ENCODE results near the gene TNS2.
"Not testable (repeated sequence)": the region's sequence is repeated elsewhere in the genome, so short reads cannot be mapped to it uniquely, and the experiment has no call there.

The TNS2 gene

GRCh38 chr12:53107122-53107521 lies 57.3 kb downstream of the TNS2 start:
- FAIRE-seq, result no peak
- no peak for TF ChIP-seq PAX5 (IDR thresholded peaks at IDR 0.05; ENCODE audit: insufficient read depth, low read length, severe bottlenecking)
- TF ChIP-seq POLR2AphosphoS5 (IDR thresholded peaks at IDR 0.05; ENCODE audit: low read depth, low read length), result no peak
- TF ChIP-seq TAF1 (IDR thresholded peaks at IDR 0.05; ENCODE audit: low read depth, low read length), result no peak
- no peak for TF ChIP-seq SPI1 (IDR thresholded peaks at IDR 0.05; ENCODE audit: low read depth, low read length)
- no peak for TF ChIP-seq POLR2A (IDR thresholded peaks at IDR 0.05; ENCODE audit: low read depth, low read length)
- no peak for TF ChIP-seq POU2F2 (IDR thresholded peaks at IDR 0.05; ENCODE audit: low read depth, low read length)
- no peak for DNase-seq (ENCODE audit: insufficient read length, low spot score)

- not testable (repeated sequence) for FAIRE-seq; DNase-seq (ENCODE audit: insufficient read length, low spot score)
Measured at GRCh38 chr12:53112431-53112830, 62.6 kb downstream of the TNS2 start.

- no peak for DNase-seq (ENCODE audit: insufficient read length, low spot score)
- TF ChIP-seq SPI1 (IDR thresholded peaks at IDR 0.05; ENCODE audit: low read depth, low read length), result no peak
- no peak for TF ChIP-seq POLR2AphosphoS5 (IDR thresholded peaks at IDR 0.05; ENCODE audit: low read depth, low read length)
- TF ChIP-seq PAX5 (IDR thresholded peaks at IDR 0.05; ENCODE audit: insufficient read depth, low read length, severe bottlenecking), result no peak
- TF ChIP-seq POLR2A (IDR thresholded peaks at IDR 0.05; ENCODE audit: low read depth, low read length), result no peak
- TF ChIP-seq TAF1 (IDR thresholded peaks at IDR 0.05; ENCODE audit: low read depth, low read length), result no peak
- no peak for TF ChIP-seq POU2F2 (IDR thresholded peaks at IDR 0.05; ENCODE audit: low read depth, low read length)
- FAIRE-seq, result no peak
Measured at GRCh38 chr12:53113136-53113705, 63.4 kb downstream of the TNS2 start.

GRCh38 chr12:53113951-53114350 lies 64.1 kb downstream of the TNS2 start:
- DNase-seq (ENCODE audit: insufficient read length, low spot score), result no peak
- TF ChIP-seq PAX5 (IDR thresholded peaks at IDR 0.05; ENCODE audit: insufficient read depth, low read length, severe bottlenecking) (no peak), POLR2A (IDR thresholded peaks at IDR 0.05; ENCODE audit: low read depth, low read length) (no peak), POLR2AphosphoS5 (IDR thresholded peaks at IDR 0.05; ENCODE audit: low read depth, low read length) (no peak), TAF1 (IDR thresholded peaks at IDR 0.05; ENCODE audit: low read depth, low read length) (no peak), SPI1 (IDR thresholded peaks at IDR 0.05; ENCODE audit: low read depth, low read length) (no peak), POU2F2 (IDR thresholded peaks at IDR 0.05; ENCODE audit: low read depth, low read length) (no peak)

More at GRCh38 chr12:53113951-53114350, 64.1 kb downstream of the TNS2 start:
- FAIRE-seq, result no peak

All from GM12891 (cell line).